Measurements from ENCODE around the gene DRC7.

The DRC7 gene

DNA sequence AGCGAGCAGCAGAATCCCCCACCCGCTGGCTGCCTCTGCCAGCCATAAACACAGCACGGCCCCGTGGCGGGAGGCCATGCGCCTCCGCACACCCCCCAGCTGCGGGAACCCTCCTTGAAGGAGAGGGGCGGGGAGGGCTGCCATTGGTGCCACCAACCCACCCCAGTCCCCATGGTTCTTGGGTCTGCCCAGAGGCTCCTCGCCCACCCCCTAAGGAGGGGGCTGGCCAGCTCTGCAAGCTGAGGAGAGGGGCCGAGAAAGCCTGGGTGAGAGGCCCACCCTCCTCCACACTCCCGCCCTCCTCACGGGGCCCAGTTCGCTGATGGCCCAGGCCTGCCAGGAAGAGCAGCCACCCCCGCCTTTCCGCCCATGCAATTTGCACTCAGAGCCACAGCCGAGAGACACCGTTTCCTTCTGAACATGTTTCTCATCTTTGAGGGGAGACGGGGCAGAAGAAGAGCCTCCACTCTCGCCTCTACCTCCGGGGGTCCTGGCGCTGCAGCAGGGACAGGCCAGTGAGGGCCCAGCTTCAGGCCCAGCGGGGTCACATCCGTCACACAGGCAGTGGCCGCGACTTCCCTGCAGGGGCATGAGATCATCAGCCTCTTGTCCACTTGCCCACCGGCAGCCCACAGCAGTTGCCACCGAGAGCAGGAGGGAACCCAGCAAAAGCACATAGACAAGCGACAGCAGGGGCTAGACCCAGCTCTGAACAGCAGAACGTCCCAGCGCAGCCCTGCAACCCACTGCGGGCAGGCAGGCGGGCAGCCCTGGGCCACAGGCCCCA is 63.9 kb downstream of the DRC7 start:
- no peak for DNase-seq (ENCODE audit: insufficient read length, low spot score)
- no peak for FAIRE-seq
- TF ChIP-seq, protein P1, sequence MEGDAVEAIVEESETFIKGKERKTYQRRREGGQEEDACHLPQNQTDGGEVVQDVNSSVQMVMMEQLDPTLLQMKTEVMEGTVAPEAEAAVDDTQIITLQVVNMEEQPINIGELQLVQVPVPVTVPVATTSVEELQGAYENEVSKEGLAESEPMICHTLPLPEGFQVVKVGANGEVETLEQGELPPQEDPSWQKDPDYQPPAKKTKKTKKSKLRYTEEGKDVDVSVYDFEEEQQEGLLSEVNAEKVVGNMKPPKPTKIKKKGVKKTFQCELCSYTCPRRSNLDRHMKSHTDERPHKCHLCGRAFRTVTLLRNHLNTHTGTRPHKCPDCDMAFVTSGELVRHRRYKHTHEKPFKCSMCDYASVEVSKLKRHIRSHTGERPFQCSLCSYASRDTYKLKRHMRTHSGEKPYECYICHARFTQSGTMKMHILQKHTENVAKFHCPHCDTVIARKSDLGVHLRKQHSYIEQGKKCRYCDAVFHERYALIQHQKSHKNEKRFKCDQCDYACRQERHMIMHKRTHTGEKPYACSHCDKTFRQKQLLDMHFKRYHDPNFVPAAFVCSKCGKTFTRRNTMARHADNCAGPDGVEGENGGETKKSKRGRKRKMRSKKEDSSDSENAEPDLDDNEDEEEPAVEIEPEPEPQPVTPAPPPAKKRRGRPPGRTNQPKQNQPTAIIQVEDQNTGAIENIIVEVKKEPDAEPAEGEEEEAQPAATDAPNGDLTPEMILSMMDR (IDR thresholded peaks at IDR 0.05; ENCODE audit: insufficient read depth, missing control alignments): no peak

DNA sequence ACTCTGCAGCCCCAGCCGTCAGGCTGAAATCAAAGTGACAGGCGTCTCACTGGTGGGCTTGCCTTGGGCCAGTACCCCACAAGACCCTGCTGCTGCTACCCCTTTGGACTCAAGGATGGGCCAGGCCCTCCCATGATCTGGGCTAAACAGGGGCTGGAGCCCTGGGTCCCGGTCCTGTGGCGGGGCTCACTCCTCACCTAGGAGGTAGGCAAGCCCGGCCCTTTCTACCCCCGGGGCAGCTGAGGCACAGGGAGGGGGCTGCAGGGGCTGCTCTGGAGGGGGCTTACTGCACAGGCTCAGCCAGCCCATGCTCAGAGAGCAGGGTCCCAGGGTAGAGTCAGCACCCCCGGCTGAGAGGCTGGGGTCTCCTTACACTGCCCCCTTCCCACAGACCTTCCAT is 64.5 kb downstream of the DRC7 start:
- TF ChIP-seq, protein P1 (IDR thresholded peaks at IDR 0.05; ENCODE audit: insufficient read depth, missing control alignments): no peak
- FAIRE-seq (no peak), DNase-seq (ENCODE audit: insufficient read length, low spot score) (no peak)

- no peak for DNase-seq (ENCODE audit: insufficient read length, low spot score)
- TF ChIP-seq, protein P1 (IDR thresholded peaks at IDR 0.05; ENCODE audit: insufficient read depth, missing control alignments): no peak
- no peak for FAIRE-seq
These were observed 65.1 kb downstream of the DRC7 start for GRCh38 chr16:57759541-57760356.

GRCh38 chr16:57760357-57761160 is 66.0 kb downstream of the DRC7 start:
- TF ChIP-seq, protein P1 (IDR thresholded peaks at IDR 0.05; ENCODE audit: insufficient read depth, missing control alignments): no peak
- no peak for DNase-seq (ENCODE audit: insufficient read length, low spot score)
- no peak for FAIRE-seq

DNA sequence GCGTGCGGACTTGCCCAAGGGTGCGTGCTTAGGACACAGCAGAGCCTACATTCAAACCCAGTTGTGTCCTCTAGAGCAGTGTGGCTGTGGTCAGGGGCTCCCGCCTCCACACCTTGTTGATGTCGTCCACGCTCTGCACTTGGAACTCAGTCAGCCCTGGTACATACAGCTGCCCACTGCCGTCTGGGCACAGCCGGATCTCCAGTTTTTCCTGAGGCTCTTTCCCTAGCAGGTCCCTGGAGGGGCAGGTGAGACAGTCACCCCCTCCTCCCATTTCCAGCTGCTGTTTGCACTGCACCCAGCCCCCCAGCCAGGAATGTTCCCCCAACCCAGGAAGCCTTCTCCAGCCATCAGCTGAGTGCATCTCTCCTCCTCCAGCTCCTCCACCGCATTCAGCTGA is 66.7 kb downstream of the DRC7 start:
- TF ChIP-seq, protein P1 (IDR thresholded peaks at IDR 0.05; ENCODE audit: insufficient read depth, missing control alignments): no peak
- no peak for DNase-seq (ENCODE audit: insufficient read length, low spot score)
- no peak for FAIRE-seq

DNA sequence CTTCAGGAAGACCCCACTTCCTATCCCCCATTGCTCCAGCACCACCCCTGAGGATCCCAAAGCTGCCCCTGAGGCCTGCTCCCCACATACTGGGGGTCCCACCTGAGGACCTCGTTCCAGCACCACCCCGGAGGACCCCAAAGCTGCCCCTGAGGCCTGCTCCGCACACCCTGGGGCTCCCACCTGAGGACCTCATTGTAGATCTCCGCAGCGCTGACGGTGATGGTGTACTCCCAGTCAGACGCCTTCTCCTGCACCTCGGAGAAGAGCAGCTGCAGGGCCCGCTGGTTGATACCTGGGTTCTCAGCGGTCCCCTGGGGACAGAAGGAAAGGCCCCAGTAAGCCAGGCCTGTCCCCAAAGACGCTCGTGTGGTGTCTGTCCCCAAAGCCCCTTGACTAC is 67.4 kb downstream of the DRC7 start:
- TF ChIP-seq, protein P1 (IDR thresholded peaks at IDR 0.05; ENCODE audit: insufficient read depth, missing control alignments): no peak
- no peak for DNase-seq (ENCODE audit: insufficient read length, low spot score)
- no peak for FAIRE-seq
